Right renal pelvis (tissue), 4 donors: ENCODE measurements around the gene HOXC5. TPM values are rescaled to one million over a fixed set of nuclear protein-coding genes. Genes with fewer than 3 reads are reported as not detected.
"Not testable (repeated sequence)": the region's sequence is repeated elsewhere in the genome, so short reads cannot be mapped to it uniquely, and the experiment has no call there.

Experiments used
- DNase-seq, 4 donors: peaks; one replicate each; pipeline ENCODE4 v3.0.0-alpha.2; 2013; ENCODE audit warnings: low read depth in 4 of 4, low spot score in 3 of 4, missing footprints in 1 of 4
- polyA plus RNA-seq, 4 donors: library from polyadenylated mRNA; unstranded; fragments of 120-200 nt; gene quantifications; one replicate each; pipeline ENCODE4 v1.2.1, GENCODE V29; 2013; ENCODE audit not compliant: insufficient read length in 4 of 4

The HOXC5 gene
- polyA plus RNA-seq, 4 donors = 1.6 to 2.3 (median 1.9) TPM

DNA sequence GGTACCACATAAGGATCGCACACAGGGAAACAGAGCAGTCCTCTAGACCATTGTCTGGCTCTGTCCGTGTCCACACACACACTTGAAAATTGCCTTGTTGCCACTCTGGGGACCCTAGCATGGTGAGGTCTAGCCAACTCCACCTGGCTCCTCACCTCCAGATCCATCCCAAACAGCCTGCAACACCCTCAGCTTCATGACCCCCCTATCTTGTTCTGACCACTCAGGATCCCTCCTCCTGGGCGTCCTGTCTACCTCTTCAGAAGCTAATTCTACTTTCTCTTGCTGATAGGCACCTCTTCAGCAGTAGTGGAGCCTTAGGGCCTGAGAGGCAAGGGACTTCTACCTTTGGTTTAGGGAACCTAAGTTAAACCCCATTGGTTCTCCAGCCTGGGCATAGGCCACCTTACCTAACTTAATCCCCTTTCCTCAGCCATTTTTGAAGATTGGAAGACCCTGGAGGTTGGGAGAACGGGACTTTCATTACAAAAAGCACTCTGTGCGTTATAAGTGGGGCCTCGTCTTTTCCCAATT is 697 bp upstream of the HOXC5 start:
- DNase-seq = no peak

DNA sequence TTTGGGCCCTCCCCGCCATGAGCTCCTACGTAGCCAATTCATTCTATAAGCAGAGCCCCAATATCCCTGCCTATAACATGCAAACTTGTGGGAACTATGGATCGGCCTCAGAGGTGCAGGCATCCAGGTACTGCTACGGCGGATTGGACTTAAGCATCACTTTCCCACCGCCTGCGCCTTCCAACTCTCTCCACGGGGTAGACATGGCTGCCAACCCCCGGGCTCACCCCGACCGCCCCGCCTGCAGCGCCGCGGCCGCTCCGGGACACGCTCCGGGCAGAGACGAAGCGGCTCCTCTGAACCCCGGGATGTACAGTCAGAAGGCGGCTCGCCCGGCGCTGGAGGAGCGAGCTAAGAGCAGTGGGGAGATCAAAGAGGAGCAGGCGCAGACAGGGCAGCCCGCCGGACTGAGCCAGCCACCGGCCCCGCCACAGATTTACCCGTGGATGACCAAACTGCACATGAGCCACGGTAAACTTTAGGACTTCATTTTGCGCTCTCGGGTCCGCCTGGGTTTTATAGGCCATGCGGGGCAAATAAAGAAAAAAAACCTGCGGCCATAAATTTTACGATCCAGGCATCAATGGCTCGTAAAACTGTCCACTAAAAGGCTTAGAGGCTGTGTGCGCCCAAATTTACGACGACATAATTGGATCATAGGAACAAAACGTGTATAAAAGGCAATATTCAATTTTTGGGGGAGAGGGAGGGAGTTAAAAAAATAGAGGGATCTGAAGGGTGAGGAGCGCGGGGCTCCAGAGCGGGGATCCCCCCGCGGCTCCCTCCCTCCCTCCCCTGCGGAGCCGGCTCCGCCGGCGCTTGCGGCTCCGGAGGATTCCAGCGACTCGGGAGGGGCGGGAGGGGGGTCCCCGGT is 493 bp downstream of the HOXC5 start:
- peak in 1 of 4 donors; percentile 80 for DNase-seq

DNA sequence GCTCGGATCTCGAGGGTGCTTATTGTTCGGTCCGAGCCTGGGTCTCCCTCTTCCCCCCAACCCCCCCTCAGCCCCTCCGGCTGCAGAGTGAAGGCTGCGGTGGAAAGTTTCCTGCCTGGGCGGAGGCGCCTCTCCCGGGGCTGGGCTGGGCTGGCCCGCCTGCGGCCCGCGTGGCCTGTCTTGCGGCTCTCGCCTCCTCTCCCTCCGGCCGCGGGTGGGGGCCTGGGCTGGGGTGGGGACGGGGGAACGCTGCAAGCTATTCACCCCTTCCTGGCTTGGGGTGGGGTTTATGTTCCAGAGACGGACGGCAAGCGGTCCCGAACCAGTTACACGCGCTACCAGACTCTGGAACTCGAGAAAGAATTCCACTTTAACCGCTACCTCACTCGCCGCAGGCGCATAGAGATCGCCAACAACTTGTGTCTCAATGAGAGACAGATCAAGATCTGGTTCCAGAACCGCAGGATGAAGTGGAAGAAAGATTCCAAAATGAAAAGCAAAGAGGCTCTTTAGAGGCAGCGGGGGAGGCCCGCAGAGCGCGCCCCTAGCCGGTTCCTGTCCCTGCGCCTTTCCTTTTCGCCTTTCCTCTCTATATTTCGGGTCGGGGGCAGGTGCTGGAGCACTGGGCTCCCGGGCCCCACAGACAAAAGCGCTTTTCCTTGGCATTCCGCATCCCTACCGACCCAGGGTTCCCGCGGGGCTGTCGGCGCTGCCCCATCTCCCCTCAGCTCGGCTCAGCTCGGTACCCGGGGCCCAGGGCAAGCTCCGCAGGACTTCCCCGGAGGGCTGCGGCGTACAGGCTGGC is 1.3 kb downstream of the HOXC5 start:
- DNase-seq = no peak

DNA sequence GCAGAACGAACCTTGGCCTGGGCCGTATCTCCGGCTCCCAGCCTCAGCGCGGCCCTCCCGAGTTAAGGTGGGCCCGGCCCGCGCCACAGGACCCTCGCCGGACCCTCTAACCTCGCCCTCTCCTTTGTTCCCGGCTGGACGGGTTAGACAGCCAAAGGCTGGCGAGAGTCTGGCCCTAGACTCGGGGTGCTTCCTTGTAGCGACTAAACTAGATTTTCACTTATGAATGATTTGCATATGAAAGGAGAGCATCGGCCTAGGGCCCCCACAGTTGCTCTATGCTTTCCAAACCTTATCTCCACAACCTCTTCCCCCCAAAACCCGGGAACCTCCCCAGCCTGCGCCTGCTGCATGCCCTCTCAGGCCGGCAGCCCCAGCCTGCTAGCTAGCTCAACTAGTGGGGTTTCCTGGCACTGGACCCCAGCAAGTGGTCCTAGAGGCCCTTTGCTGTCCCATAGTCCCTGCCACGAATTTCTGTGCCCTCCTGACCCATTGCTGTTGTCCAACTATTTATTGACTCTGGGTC is 2.0 kb downstream of the HOXC5 start:
- DNase-seq = no peak

DNA sequence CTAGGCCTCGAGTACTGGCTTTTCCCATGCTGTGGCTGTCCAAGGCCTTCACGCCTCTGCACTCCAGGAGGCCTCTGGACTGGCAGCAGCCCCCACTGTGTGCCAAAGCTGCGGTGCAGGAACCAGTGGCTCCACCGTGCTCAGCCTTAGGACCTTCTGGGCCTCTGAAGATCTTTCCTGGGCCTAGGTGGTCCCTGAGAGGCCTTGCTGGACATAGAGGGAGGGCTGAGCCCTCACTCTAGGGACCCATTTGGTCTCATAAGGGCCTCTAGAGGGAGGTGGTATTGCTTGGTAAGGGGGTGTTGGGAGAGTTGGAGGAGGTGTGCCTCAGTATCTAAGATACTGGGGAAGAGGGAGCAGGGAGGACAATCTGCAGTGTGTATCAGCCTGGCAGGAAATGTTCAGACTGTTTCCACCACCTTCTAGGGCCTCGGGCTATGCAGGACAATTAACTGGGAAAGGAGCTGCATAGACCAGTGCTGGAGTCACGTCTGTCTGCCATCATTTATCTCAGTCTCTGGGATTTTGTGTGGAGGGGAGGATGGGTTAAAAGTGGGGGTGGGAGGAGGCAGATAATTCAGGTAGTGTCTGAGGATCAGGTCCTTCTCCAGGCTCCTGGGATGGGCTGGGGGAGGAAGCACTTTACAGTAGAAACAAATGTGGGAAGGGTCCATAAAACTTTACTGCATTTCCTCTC is 2.9 kb downstream of the HOXC5 start:
- no peak for DNase-seq

DNA sequence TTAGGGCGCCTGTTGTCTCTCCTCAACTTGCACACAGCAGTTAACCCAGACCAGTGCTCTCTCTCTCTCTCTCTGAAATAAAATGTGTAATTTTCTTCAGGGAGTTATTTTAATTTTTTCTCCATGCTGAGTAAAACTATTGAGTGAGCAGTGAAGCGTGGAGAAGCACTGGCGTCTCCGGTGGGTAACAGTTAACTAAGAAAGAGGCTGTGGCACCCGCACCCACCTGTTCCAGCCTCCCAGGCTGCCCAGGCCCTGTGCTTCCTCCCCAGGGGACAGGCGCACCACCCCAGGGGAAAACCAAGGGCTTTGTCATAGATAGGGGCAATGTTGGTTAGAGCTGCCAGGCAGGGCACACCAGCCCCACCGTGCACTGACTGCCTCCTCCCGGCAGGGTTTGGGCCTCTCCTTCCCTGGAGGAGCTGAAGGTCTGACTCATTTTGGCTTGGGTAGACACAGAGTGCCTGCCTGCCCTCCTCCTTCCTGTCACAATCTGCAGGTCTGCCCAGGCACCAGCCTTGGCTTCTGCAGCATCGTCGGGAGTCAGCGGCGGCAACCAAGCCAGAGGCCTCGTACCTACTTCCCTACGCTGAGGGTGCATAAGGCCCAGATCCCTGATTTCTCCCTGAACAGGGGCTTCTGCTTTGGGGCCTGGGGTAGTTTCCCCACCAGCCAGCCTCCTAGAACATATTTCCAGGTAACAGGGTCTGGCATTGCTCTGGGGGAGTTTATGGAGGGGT is 3.9 kb downstream of the HOXC5 start:
- no peak for DNase-seq

DNA sequence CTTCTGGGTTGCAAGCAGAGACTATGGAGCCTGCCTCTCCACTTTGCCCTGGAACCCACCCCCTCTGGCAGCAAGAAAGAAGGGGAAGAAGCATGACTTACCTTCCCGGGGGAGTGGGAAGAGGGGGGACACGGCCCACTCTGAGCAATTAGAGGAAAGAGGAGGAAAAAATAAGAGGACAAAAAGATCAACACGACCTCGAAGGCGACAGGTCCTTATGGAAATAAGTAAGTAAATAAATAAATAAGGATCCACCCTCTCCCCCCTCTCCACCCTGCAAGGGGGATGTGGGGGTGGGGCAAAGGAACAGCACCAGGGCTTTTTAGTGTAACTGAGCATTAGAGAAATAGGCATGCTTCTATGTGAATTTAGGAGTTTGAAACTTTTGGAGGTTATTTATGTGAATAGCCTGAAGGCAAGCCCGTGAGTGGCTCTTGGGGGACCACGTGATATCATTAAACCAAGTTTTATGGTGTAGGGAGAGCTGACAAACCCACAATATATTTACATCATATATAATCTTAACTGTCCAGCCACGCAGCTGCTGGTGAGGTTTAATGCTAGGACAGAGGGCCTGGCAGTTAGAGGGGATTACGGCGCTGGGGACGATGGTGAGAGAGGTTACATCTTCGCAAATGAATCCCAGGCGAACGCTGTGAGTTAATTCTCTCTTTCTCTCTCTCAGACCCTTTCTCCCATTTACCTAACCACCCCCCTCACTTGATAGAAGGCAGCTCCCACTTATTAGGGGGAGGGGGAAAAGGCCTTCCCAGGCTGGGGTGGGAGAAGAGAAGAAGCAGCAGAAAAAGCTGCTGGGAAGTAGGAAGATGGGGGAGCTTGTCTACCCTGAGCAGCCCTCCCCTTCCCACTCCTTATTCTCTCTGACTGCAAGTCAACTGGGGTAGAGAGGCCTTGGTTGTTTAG is 4.8 kb downstream of the HOXC5 start:
- no peak for DNase-seq

DNA sequence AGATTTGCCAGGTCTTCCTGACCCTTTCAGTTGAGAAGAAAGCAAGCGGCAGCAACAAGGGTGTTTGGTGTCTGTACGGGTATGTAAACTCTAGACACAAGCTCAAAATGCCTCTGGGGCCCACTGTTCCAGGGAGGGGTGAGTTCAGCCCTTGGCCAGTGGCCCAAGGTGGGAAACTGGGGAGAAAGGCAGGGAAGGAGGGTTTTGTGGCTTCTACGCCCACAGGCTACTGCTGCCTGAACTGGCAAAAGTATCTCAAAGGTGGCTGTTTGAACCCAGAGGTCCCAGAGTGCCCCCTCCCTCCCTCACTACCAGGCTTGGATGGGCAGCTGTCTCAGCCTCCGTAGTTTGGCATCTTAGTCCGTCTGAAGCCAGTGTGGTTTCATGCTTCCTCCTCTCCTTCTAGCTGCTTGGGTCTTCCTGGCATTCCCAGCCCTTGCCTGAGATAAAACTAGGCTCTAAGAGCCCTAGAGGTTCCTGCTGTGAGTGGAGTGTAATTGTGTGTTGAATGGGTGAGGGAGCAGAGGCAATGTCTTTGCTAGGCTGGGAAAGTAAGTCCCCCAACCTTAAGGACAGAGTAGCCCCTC is 5.5 kb downstream of the HOXC5 start:
- no peak for DNase-seq

DNA sequence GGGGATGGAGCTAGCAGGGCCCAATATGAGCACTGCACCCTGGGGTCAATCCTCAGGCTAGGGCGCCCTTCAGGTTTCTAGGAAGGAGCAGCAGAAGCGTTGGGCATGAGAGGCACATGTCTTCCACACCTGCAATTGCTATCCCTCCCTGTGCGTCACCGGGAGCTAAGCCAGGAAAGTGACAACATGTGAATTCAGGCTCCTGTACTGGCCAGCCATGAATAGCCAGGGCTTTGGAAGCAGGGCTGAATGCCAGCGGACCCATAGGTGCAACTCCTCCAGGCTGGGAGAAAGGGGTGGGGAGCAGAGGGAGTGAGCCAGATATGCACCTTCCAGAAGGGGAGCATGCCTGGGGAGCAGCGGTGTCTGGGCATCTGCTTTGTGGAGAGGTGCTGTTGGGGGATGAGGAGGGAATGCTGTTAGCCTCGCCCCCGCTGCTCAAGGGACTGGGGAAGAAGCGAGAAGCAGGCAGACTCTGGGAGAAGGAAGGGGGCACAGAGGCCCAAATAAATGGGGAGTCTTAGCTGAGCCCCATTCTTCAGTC is 6.1 kb downstream of the HOXC5 start:
- DNase-seq = no peak

DNA sequence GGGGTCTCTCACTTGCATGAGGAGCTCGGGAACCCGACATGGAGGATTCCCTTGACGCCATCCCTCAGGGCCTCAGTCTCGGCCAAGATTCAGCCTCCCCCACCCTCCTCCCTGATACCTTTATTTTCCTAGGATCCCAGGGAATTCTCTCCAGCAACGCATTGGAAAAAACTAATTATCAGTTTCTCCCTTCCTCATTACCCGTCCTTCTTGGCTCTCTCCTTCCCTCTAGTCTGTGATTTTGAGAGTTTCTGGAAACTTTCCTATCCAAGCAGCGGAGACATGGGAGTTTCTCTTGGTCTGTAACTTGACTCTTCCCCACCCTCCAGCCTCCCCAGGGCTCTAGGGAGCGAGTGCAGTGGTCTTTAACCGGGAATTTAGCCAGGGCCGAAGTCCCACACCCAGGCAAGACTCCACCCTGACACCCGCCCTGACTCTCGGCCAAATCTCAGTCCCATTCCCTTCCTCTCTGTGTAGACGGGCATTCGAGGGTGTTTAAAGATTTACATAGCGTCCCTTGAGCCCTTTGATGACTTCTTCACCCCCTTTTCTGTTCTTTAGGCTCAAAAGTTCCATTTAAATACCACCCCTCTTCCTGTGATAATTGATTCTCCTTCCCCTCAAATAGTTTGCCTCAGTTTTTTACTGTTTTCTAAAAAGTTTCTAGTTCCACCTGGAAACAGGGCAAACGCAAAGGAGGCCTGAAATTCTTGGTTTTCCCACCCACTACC is 6.7 kb downstream of the HOXC5 start:
- no peak for DNase-seq

DNA sequence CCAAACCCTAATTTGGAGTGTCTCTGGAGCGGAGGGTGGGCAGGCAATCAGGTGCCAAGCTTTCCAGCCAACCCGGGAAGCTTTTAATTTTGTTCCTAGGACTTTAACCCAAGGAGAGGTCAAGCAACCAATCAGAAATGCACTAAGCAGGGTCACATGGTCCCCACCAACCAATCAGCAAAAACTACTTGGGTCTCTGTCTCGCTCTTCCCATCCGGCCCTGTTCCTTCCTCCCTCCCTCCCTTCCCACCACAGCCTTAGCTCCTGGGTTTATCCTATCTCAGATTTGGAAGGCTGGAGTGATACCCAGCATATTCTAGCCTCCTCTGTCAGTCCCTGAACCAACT is 7.3 kb downstream of the HOXC5 start:
- DNase-seq = no peak

DNA sequence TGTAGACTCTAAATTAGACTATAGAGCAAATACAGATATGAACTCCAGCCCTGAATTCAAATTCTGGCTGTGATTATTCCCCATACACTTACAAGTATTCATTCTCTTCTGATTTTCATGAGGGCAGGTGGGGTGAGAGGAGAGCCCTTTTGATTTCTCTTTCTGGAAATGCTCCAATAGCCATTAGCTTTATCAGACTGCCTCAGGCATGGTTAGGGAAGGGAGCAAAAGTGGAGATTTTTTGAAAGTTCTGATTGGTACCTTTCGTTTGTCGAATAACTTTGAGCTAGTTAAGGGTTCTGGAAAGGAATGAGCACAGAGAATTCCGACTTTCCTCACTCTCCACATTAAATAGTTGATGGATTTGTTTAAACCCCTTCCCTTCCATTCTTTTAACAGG is 7.8 kb downstream of the HOXC5 start:
- DNase-seq = no peak

DNA sequence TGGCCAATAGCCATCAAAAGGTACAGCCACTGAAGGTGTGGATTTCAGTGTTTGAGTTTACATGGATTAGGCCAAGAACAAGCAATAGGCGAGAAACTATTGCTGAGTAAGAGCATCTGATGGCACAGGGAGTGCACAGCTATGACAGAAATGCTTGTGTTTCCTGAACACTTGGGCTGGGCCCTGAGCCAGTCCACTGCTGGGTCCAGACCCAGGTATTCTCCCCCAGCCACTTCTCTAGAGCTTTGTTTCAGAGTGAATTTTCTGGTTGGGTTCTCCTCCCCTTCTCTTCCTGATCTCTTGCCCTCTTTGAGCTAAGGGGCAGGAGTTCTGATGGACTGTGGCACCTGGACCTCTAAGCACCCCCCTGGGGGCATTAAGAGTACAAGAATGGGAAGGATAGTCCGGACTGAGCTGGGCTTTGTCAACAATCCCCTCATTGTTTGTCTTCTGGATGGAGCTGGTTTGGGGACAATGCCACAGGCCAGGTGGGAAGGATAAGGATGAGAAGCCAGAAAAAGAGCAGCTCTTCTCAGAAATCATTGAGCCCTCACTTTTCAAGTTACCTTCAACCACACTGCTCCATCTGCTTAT is 8.3 kb downstream of the HOXC5 start:
- DNase-seq = no peak

DNA sequence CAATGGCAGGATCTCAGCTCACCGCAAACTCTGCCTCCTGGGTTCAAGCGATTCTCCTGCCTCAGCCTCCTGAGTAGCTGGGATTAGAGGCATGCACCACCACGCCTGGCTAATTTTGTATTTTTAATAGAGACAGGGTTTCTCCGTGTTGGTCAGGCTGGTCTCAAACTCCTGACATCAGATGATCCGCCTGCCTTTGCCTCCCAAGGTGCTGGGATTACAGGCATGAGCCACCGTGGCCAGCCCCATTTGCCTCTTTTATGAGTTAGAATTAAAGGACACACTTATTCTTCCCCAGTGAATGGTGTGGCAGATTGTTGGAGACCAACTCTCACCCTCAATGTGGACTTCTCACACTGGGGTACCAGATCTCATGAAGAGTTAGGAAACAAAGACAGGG is 9.2 kb downstream of the HOXC5 start:
- not testable (repeated sequence) for DNase-seq

DNA sequence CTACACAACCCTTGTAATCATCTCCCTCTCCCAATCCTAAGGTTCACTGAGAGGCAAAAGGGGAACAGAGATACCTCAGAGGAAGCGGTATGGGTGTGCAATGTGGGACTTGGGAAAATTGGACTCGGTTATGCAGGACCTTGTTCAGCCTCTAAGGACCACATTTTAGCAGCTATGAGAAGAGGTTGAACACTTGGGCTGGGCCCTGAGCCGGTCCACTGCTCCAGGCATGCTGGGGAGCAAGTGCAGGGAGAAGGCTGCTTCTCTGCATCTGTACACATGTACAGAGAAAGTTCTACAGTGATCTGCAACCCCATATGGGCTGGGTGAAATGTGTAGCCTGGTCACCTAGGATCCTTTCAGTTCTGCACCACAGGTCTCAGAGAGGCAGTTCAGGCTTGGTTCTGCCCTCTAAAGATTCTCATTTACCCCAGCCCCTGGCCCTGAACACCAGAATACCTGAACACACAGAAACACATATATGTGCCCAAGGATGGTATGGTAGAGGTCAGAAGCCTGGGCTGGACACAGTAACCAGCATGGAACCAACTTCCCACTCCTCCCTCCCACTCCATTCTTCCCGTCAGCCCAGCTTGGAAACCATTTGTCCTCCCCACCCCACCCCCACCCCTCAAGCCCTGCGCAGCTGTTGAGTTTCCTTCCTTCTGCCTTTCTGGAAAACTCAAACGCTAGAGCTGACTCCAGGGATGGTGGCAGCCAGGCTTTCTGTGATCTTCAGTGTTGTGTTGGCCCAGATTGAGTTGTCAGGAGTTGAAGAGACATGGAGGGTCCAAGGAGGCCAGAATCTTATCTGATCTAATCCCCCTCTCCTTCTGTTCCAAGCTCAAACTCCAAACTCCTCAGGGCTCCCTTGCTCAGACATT is 10.4 kb downstream of the HOXC5 start:
- no peak for DNase-seq

DNA sequence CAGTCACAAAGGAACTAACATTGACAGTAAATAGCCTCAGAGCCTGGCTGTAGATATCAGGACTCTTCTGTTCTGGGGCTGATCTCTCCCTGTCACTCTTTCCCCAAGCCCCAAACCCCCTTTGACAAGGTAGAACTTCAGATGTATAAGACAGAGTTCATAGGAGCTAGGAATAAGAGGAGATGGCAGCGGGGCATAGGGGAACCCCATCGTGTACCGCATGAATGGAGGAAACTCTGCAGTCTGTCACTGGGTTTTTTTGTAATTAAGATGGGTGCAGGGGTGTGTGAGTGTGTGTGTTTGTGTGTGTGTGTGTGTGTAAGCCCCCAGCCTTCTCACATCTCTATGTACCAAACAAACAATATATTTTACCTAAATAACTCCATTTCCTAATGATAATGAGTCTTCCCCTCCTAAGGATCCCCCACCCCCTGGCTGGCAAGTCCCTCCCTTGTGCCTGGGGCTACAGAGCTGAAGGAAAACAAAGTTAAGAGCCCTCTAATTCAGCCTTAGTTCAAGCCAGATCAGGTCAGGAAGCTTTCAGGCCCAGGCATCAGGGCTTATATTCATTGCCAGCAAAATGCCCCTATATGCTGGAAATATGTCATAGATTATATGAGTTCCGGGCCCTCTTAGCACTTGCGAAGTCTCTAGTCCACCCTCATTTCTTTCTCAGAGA is 11.7 kb downstream of the HOXC5 start:
- no peak for DNase-seq
